Measurements from ENCODE around the gene PIK3C2B.
"Not testable (repeated sequence)": the region's sequence is repeated elsewhere in the genome, so short reads cannot be mapped to it uniquely, and the experiment has no call there.

Gene PIK3C2B, protein sequence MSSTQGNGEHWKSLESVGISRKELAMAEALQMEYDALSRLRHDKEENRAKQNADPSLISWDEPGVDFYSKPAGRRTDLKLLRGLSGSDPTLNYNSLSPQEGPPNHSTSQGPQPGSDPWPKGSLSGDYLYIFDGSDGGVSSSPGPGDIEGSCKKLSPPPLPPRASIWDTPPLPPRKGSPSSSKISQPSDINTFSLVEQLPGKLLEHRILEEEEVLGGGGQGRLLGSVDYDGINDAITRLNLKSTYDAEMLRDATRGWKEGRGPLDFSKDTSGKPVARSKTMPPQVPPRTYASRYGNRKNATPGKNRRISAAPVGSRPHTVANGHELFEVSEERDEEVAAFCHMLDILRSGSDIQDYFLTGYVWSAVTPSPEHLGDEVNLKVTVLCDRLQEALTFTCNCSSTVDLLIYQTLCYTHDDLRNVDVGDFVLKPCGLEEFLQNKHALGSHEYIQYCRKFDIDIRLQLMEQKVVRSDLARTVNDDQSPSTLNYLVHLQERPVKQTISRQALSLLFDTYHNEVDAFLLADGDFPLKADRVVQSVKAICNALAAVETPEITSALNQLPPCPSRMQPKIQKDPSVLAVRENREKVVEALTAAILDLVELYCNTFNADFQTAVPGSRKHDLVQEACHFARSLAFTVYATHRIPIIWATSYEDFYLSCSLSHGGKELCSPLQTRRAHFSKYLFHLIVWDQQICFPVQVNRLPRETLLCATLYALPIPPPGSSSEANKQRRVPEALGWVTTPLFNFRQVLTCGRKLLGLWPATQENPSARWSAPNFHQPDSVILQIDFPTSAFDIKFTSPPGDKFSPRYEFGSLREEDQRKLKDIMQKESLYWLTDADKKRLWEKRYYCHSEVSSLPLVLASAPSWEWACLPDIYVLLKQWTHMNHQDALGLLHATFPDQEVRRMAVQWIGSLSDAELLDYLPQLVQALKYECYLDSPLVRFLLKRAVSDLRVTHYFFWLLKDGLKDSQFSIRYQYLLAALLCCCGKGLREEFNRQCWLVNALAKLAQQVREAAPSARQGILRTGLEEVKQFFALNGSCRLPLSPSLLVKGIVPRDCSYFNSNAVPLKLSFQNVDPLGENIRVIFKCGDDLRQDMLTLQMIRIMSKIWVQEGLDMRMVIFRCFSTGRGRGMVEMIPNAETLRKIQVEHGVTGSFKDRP (N-terminal part only)

DNA sequence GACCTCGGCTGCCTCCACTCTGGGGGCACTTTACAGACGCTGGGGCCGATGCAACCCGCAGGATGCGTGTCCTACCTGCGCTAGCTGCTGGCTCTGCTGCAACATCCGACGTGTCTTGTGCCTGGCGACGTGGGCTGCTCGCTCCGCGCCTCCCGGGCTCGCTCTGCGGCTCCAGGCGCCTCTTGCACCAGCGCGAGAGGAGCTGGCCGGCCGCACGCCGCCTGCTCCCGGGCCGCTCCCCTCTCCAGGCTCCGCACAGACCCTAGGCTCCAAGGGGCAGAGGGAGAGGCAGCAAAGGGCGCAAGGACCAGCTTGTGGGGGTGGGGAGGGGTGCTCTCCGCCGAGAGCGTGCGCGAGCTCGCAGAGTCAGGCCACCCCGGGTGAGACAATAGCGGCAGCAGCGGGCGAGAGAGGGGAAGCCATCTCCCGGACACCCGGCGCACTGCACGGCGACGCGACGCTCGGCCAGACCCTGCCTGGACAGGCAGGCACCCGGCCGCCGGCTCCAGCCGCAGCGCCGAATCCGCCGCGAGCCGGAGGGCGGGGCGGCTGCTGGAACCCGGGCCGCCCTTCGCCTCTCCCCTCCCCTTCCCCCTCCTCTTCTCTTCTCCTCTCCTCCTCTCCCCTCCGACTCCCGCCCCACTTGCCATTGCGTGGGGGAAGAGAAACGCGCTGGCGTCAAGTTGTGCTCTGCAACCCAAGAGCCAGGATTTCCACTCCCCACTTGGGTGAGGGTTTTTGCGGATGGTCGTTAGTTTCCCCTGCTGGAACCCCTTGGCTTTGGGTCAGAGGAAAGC is at the start of gene PIK3C2B:
Gene PIK3C2B (minus strand): TSS at position 525 of the 797 bp plus-strand sequence. CDS start 25,003 bp downstream, outside the sequence.
- DNase-seq, result peak; percentile 52

DNA sequence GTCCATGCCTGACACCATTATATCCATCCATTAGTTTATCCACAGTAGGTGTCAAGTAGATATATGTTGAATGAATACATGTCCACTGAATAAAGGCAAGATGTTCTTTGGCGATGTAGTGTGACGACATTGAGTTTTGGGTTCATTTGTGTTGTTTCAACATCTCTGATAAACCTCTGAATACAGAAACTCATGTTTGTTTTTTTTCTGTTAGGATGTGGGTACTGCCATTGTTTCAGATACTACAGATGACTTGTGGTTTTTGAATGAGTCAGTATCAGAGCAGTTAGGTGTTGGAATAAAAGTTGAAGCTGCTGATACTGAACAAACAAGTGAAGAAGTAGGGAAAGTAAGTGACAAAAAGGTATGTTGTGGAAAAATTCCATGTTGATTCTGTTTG is 49.7 kb upstream of the PIK3C2B start:
- DNase-seq, result peak; percentile 28

DNA sequence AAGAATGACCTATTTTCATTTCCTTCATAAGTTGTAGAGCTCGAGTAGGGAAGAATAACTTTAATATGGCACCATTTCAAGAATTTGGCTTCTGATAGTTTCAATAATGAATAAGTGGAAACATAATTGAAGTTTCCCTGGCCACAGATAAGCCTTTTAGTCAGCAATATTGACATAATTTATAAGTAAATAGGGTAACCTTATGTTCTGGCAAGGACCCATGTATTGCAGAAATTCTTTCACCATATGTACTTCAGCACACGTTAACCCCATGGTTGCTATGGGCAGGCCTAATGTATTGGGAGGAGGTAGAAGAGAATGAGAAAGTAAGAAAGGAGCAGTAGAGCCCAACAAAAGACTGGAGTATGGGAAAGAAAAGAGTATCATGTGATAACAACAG is 47.0 kb upstream of the PIK3C2B start:
- no peak for DNase-seq

- no peak for DNase-seq
Measured at GRCh38 chr1:204532832-204533231, 38.2 kb upstream of the PIK3C2B start.

- DNase-seq, result no peak
Measured at GRCh38 chr1:204530932-204531331, 36.3 kb upstream of the PIK3C2B start.

- no peak for DNase-seq
Measured at GRCh38 chr1:204529371-204529895, 34.8 kb upstream of the PIK3C2B start.

- DNase-seq, result no peak
Measured at GRCh38 chr1:204528677-204529076, 34.1 kb upstream of the PIK3C2B start.

DNA sequence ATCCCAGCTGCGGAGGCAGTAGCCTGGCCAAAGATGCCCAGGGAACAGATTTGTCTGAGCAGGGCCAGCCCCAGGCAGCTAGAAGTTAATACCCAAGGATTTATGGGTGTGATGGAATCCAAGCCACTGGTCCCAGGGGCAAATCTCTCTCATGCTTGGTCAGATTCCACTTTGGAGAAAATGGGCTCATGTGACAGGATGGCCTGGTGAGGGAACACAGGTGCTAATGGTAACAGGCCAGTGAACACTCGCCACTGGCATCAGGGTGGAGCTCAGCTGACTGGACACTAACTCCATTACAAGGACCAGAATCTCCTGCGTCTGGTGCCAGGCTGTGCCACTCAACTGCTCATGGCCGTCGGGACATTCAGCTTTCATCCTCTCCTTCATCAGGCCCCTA is 33.6 kb upstream of the PIK3C2B start:
- DNase-seq, result no peak

DNA sequence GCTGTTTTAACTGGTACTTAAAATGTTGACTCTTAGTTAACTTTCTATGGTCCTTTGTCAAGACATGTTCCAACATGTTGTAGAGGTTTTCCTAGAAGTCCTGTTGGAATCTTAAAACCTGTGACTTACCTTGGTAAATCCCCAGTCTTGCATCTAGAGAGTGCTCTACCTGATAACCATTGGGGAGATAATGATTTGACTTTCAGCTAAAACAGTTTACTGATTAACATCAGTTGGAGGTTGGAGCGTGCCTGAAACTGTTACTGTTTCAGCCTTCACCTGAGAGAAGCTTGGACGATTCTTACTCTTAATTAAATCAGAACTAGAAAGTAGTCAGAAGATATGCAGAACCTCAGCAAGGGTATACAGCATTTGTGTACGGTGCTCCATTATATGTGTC is 30.4 kb upstream of the PIK3C2B start:
- no peak for DNase-seq

DNA sequence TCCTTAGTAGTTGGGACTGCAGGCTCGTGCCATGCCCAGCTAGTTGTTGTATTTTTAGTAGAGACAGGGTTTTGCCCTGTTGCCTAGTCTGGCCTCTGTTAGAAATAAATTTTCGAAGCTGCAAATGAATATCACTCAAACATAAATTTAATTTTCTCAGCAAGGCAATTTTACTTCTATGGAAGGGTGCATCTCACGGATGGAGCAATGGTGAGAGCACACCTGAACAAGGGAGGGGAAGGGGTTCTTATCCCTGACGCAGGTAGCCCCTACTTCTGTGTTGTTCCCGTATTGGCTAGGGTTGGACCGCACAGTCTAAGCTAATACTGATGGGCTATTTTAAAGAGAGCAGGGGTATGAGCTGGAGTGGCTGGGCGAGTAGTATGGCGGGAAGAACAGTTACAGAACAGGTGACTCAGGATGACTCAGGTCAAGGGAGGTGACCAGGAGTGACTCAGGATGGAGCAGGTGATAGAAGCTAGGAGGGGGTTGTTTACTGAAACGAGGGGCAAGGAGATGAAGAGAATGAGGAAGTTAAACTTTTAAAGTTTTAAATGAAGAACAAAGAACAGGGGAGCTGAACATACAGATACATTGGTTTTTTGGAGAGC is 29.1 kb upstream of the PIK3C2B start:
- no peak for DNase-seq

- not testable (repeated sequence) for DNase-seq
Measured at GRCh38 chr1:204521941-204522521, 27.4 kb upstream of the PIK3C2B start.

DNA sequence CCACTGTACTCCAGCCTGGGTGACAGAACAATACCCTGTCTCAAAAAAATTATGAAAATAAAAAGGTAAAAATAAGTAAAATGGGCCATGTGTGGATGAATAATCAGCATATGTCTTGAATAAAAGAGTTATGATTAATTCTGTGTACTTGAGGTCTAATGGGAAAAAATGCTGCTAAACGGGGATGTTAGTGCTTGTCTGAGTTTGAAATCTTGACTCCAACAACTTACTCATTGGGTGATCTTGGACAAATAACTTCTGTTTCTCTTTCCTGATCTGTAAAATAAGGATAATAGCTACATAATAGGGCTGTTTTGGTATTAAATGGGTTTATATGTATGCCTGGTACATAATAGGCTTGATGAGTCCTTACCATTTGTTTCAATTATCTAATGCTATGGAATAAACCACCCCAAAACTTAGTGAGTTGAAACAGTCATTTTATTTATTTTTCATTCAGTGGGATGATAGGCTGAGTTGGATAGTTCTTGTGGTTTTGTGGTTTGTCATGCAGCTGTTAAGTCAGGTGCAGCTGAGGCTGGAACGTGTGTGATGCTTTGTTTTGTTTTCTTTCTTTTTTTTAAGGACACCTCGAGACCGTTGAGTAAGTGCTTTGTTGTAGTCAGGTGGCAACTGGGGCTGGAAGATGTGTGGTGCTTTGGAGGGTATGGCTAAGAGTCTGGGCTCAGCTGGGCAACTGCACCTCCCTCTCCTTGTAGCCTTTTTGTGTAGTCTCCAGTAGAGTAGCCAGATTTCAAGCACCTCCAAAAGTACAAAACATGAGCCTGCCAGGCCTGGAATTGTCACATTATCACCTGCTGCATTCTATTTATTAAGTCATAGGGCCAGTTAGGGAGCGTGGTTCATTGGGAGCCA is 26.5 kb upstream of the PIK3C2B start:
- peak; percentile 79 for DNase-seq

DNA sequence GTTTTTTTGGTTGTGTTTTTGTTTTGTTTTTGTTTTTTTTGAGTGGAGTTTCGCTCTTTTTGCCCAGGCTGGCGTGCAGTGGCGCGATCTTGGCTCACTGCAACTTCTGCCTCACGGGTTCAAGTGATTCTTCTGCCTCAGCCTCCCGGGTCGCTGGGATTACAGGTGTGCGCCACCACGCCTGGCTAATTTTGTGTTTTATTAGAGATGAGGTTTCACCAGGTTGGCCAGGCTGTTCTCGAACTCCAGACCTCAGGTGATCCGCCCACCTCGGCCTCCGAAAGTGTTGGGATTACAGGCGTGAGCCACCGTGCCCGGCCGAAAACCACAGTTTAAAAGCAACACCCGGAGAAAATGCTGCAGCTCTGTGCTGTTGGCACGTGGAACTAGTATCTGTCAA is 22.8 kb upstream of the PIK3C2B start:
- DNase-seq, result not testable (repeated sequence)

DNA sequence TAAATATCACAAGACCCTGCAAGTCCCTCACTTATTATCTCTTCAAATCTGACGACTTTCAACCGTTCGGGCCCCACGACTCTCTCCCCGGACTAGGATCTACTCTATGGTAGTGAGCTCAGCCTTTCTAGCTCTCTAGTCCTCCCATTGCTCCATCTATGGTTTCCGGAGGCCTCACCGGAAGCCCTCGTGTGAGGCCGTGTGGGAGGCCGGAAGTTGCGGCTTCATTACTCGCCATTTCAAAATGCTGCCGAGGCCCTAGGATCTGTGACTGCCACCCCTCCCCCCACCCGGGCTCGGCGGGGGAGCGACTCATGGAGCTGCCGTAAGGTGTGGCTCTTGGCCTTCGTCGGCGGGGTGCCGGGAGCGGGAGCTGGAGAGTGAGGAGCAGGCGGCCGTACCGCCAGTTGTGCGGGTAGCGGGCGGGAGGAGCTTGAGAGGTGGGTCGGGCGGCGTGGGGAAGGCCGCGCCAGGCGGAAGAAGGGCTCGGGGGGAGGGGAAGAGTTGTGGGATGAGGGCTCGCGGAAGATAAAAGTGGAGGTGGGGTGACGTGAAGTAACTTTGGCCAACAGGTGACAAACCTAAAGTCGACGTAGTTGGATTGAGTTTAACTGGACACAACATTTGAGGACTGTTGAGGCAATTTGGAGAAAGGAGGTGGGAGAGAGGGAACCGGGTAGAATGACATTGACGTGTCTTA is 21.7 kb upstream of the PIK3C2B start, which contains the start of gene MDM4:
Gene MDM4 (plus strand): TSS at position 227 of the 700 bp plus-strand sequence. CDS start 9,113 bp downstream, outside the sequence.
- DNase-seq, result peak; percentile 98

DNA sequence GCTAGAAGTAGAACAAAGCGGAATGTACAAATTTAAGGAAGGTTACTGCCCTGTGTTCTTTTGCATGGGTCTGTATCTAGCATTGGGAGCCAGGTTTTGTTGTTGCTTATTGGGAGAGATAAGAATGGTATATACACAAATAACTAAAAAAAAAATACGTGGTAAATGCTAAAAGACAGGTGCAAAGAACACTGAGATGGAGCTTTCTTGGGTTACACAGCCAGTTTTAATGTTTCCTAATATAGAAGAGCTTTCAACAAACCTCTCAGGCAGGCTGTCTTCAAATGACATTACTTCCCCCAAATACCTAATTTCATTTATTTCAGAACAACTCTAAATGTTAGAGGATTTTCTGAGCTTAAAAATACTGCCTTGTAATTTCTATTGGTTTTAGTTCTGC is 20.2 kb upstream of the PIK3C2B start:
- no peak for DNase-seq

DNA sequence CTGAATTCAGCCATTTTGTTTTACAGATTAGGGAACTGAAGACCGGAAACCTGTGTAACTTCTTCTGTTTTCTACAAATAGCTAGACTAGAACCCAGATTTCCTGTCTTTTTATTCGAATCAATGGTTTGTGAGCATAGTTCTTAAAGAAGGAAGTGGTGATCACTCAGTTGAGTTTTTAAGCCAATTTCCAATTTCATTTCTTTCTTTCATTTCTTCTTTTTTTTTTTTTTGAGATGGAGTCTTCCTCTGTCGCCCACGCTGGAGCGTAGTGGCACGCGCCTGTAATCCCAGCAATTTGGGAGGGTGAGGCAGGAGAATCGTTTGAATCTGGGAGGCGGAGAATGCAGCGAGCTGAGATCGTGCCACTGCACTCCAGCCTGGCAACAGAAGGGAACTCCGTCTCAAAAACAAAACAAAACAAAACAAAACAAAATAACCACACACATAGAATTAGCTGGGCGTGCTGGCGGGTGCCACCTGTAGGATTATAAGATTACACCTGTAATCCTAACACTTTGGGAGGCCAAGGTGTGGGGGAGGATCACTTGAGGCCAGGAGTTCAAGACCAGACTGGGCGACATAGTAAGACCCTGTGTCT is 18.6 kb upstream of the PIK3C2B start:
- no peak for DNase-seq

- DNase-seq, result no peak
Measured at GRCh38 chr1:204511366-204511765, 16.8 kb upstream of the PIK3C2B start.

GRCh38 chr1:204509186-204509635 is 14.6 kb upstream of the PIK3C2B start:
- DNase-seq, result no peak

Measured in hematopoietic multipotent progenitor cell treated with erythropoietin and hydrocortisone succinate and interleukin-3 and kit ligand, for 8 days (in vitro differentiated cells).